Activated CD4-positive, CD25-positive, alpha-beta regulatory T cell treated with anti-CD3 and anti-CD28 coated beads, Interleukin-2, amount 50 U/mL, for 24 hours (primary cell): ENCODE data around the gene SEC61B.
A peak's percentile ranks its signal among the peaks of the same experiment; 100 is the strongest.

Experiments
- ATAC-seq, 2 donors: fragments of 150-1000 bp; cut with Tn5 transposase; one replicate each; pipeline ENCODE4 v1.10.0; 2021; ENCODE audit warnings: mild to moderate bottlenecking in 1 of 2, moderate library complexity in 1 of 2

The SEC61B gene

DNA sequence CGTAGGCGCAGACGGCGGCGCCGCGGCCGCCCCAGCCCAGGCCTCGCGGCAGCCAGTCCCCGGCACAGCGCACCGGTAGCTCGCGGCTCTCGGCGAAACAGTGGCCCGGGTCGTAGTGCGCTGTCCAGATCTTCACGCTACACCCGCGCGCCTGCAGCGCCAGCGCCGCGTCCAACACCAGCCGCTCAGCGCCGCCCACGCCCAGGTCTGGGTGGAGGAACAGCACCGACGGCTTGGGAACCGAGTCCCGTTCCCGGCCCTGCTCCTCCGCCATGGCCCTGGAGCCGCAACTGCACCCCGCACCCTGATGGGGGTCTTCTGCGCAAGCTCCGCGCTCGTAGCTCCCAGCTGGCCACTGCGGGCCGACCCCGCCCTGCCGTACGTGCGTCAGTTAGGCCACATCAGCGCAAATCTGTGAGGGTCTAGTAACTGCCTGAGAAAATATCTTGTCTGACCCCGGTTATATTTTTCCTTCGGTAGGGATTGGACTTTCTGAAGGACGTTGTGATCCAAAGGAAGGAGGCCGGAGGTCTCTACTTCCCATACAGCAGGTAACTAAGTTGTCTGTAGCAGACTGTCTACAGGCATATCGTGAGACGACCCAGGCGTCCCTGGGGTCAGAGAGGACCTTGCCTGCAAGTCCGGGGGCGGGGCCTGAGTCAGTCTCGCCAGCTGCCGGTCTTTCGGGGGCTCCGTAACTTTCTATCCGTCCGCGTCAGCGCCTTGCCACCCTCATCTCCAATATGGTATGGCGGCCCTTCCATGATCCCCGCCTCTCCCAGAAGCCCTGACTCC, at the start of gene SEC61B, which contains the start of gene ALG2:
Gene SEC61B, plus strand, starts transcription at position 662 of the 795 bp plus-strand sequence. Its CDS starts 82 bp downstream, at position 744.
Gene ALG2, minus strand, starts transcription at position 322 of the 795 bp plus-strand sequence. Its CDS starts 48 bp downstream, at position 274.
- peak; percentile 94 for ATAC-seq

DNA sequence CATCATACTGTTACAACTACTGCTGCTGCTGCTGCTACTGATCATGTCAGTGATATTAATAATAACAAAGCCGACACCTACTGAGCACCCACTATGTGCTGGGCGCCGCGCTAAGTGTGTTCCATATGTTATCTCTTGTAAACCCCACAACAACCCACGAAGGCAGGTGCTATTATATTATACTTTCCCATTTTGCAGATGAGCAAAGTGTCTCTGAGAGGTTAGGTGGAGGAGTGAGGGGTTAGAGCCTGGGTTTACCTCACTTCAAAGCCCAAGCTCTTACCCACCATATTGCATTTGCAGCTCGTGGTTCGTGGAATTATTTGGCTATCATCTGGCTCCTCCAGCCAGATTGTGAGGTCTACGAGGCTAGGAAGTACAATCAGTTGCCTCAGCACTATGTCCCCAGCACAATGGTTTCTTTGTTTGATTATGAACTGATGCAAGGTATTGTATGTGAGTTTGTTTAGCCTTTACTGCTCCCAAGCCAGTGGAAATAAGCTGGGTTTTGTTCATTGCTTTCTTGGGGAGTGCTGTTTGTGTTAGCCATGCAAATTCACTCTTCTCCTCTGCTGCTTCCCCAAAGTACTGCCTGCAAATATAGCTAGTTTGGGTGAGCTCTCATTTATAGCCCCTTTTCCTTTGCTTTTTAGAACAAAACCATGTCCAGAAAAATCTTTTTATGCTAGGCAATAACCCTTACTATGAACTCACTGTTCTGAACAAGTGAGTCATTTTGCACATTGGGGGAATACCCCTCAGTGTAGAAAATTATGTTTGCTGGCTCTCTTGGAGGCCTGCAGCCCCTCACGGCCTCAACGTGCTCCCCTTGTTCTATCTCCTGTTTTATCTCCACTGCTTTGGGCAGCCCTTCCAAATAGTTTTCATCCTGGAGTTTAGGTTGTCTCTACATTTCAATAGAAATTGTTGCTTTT, 48.2 kb upstream of the SEC61B start:
- ATAC-seq = peak in 1 of 2 donors; percentile 65

- ATAC-seq = no peak
Observed at GRCh38 chr9:99176527-99177013, 45.5 kb upstream of the SEC61B start.

DNA sequence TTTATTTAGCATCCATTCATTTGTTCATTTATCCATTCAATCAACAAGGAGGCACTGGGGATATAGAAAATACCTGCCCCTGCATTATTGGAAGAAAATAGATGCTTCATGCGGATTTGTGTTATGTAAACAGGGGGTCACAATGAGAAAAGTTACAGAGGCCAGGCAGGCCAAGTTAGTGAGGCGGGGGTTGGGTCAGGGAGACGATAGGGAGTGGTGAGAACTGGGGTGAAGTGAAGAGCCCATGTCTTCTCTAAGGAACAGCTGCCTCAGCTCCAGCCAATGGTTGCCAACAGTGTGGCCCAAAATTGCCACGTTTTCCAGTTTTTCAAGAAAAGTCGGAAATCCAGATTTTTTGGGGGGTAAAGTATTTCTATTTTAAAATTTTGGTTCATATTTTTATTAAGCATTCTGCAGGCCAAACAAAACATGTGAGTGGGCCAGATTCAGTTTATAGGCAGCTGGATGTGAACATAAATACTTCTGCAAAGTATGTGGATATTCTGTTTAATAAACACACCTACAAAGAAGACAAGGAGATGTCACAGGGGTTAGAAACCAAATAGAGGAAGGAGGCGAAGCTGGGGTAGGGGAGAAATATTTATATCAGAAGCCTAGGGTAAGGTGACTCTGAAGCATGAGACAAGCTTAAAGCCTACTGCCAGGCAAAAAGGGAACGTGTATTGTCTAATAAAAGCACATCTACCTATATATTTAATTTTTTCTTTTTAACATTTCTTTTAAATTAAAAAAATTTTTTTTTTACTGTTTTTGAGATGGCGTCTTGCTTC, 44.3 kb upstream of the SEC61B start:
- no peak for ATAC-seq

DNA sequence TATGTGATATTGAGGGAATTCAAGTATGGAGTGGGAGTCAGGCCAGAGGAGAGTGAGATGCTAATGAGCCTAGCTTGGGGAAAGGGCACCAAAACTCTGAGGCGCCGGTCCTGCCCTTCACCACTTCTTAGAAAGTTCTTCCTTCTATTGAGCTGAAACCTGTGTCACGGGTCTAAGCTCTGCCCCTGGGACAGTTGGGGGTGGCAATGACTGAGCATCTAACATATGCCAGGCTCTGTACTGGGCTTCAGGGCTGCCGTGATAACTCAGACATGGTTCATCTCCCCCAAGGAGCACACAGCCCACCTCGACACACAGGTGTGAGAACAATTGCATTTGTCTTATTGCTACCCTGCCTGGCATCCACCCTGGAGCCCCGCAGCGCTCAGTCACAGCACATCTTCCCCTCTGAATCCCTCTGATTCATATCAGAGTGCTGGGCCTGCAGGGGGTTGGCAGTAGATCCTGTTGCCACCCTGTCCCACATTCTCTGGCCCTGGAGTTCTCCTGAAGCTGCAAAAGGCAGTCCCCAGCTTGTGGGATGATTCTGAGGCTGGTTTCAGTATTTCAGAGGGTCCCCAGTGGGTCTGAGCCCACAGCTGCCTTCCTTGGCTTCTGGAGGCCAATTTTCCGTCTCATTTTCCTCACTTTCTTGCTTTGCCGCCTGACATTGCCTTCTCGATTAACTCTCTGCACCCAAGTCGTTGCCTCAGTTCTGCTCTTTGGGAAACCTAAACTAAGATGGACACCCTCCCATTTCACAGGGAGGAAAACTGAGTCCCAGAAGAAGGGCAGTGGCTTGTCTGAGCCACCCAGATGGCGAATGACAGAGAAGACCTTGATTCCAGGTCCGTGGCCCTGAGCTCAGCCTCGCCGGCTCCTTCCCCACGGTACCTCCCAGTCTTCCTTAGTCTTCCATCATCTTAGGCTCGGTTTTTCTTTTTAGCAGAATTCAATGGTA, 42.9 kb upstream of the SEC61B start:
- no peak for ATAC-seq

- ATAC-seq = peak in 1 of 2 donors; percentile 34
Observed at GRCh38 chr9:99180199-99180598, 41.9 kb upstream of the SEC61B start.

DNA sequence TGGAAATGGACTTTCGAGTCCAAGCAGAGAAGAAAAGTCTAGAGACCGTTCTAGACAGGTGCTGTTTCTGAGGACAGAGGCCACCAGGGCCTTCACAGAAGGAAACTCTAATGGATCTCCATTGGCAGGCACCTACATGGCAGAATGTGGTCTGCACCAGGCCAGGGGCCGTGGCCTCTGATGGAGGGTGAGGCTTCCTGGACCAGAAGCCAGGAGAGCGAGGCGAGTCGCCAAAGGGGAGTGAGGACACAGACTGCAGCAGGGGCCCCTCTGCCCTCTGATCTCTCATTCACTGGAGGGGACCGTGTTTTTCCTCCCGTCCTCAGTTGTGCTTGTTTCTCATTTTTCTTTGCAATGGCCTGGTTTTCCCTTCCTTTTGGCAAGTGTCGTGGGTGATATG, 41.4 kb upstream of the SEC61B start:
- no peak for ATAC-seq

DNA sequence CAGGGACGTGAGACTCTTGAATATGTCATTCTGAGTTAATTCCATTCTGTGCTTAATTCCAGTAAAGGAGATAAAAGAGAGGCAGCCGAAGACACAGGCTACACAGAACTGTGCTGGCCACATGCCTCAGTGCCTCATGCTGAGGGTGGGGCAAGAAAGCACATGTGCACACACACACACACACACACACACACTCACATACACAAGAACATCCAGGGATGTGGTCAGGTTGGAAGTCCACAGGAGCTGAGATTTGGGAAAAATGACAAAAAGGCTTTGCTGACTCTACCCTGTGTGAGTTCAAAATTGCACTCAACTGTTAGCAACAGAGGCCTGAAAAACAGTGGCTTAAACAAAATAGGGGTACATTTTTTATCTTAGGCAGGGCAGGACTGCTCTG, 40.9 kb upstream of the SEC61B start:
- ATAC-seq = no peak

DNA sequence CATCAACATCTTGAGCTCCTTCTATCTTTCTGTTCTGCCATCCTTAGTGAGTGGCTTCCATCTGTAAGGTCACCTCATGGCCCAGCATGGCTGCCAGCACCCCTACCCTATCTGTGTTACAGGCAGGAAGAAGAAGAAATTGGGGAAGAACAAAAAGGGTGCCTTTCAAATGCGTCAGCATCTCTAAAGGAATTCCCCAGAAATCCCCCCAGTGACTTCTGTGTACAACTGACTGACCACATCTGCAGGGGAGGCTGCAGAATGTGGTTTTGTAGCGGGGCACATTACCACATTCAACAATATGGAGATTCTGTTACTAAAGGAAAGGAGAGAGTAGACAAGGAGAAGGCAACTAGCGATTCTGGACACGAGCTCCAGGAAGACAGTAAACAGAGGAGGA, 40.5 kb upstream of the SEC61B start:
- peak; percentile 34 to 40 for ATAC-seq

GRCh38 chr9:99182356-99182755, 39.7 kb upstream of the SEC61B start:
- ATAC-seq = no peak

- no peak for ATAC-seq
Observed at GRCh38 chr9:99183616-99184015, 38.5 kb upstream of the SEC61B start.

DNA sequence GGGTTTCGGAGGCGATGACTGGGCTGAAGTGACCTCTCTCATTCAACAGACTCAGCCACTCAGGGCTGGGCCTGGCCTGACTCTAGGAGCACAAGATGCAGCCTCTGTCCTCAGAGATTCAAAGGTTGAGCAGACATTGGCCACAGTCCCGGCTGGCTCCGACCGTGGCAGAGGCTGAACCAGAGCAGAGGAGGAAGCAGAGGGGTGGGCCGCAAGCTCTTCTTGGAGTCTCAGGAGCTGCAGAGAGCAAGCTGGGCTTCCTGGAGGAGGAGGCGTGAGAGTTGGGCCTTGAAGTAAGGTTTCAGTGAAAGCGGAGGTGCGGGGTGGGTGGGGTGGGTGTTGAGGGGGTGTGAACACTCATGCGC, 38.0 kb upstream of the SEC61B start:
- no peak for ATAC-seq

DNA sequence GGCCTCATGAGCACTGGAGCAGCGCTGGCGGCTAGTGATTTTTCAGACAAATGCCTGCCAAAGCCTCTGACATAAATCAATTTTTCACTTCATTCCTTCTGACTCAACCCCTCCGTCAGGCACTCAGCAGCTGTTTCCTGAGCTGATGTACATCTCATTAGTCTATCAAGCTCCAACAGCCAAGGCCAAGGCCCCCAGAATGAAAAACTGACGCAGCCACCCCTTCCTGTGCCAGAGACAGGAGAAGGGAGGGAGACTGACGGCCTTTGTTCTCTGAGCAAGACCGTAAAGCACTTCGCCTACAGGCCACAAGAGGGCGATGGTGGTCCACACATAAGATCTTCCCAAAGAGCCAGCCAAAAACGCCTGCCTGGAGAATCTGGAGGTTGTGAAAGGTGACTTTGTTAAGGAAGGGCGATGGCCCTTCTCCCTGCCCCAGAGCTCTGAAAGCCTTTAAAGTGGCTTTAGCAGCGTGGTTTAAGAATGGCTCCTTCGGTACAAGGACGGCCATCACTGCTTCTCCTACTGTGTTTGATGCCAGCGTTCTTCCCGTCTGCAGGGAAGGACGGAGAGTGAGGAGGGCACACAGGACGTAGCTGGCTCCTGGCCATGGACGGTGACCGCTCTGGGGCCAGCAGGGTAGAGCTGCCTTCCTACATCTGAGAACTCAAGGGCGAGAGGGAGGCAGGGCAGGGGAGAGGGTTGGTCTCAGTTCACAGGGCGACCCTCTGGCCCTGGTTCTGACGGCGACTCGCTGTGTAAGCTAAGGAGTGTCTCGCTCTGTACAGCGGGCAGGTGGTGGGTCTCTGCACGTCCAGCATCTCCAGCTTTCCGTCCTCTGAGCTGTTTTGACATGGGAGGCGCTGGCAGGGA, 37.4 kb upstream of the SEC61B start:
- peak; percentile 76 to 78 for ATAC-seq

DNA sequence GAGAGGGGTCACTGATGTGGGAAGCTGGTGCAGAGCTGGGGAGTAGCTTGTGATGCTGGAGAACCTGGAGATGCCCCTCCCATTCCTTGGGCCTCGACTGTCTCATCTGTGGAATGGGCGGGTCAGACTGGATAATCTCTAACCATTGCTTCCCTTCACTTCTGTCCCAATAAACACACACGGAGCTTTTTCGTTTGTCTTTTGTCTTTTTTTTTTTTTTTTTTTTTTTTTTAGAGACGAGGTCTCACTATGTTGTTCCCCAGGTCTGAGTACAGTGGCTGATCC, 36.8 kb upstream of the SEC61B start:
- no peak for ATAC-seq

DNA sequence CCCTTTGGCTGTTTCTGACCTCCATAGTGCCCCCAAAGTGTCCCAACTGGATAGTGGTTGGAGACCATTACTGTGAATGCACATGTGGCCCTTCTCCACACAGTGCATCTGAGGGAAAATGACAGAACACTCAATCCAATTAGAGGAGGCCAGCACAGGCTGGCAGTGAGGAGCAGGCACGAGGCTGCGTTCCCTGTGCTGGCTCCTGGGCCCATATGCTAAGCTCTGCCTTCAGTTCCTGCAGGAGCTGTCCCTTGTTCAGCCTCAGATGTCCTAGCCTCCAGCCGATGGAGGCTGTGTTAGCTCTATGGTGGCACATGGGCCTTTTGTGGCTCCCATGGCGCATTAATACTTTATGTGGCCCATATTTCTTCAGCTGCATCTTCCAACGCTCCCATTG, 36.1 kb upstream of the SEC61B start:
- no peak for ATAC-seq

- ATAC-seq = no peak
Observed at GRCh38 chr9:99187311-99187710, 34.8 kb upstream of the SEC61B start.

DNA sequence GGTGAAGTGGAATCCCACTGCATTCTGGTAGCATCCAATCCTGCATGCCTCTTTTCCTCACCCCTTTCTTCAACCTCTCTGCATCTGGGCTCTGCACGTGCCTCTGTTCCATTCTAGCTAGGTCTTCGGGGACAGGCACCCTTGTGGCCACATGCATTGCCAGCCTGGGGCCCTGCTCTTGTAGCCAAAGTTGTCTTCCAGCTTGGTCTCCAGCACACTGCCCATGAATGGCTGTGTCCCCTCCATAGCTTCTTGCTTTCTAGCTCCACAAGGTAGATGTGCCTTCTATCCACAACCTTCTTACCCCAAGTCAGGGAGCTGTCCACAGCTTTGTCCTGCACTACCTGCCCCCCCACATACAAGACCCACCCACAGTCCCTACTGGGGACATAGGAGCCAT, 32.9 kb upstream of the SEC61B start:
- ATAC-seq = no peak

DNA sequence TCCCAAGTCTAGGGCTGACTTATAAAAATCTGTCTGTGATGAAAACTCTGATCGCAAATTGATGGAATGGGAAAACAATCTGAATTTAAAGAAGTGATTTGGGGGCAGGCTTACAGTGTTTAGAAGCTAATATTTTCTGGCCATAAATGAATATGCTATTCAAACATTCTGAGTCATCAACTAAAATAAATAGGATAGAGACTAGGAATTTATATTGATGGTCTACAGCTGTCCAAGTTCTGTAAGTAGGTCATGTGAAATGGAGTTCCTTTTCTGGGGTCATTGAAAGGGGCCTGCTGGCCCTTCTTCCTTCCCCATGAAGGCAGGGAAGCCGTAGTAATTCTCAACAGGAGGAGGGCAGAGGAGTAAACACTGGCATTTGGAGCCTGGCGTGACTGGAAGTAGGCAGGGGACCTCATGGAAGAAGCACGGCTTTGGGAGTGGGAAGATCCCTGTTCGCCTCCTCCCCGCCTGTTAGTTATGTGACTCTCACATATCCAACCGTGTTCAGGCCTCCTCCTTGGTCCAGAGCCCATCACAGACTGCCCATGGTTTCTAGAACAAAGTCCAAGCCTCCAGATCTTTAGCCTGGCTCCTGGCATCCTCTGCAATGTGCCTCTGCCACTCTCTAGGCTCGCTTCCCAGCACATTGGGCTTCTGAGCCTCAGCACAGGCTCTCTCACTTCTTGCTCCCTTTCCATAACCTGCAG, 32.0 kb upstream of the SEC61B start:
- ATAC-seq = no peak

DNA sequence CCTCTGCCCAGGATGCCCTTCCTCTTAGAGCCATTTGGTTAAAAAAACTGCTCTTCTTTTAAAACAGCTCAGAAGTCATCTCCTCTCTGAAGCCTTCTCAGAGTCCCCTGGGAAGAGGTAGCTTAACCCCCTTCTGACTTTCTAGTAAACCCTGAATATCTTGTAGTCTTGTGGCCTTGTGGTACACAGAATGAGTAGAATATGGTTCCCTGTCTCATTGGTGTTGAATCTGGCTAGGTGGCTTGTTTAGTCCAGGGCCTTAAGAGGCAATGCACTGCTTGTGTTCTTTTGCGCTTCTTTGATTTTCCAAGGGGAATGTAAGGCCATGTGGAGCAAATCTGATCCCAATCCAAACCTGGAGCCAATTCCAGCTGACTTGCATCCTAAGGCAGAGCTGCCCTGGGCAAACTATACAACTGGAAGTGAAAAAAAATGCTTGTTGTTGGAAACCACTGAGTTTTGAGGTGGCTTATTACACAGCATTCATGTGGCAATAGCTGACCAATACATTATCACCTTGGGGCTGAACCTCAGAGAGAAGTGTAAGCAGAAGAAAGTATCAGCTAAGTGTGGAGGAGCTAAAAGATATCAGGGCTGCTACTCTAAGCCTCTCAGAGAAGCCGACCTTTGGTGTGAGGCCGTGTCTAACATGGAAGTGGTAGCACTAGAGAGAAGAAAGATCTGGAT, 31.3 kb upstream of the SEC61B start:
- ATAC-seq = no peak
